Right kidney (tissue), 9 donors: ENCODE results near the gene TGFBR3.

Experiments
- DNase-seq: peaks from one replicate; pipeline ENCODE4 v3.0.0-alpha.2; 2016
- long read RNA-seq, 8 donors: transcript quantifications; one replicate each; lab custom pipeline, GENCODE V29; 2026

TGFBR3 gene
- long read RNA-seq, donor 1, full-length matches to known transcripts = 3 of 3 reads
- long read RNA-seq, donor 1, partial matches to known transcripts = 0 of 3 reads
- long read RNA-seq, donor 1, other reads (novel, unspliced or antisense) = 0 of 3 reads
- long read RNA-seq, donor 2, full-length matches to known transcripts = 3 of 9 reads
- long read RNA-seq, donor 2, partial matches to known transcripts = 6 of 9 reads
- long read RNA-seq, donor 2, other reads (novel, unspliced or antisense) = 0 of 9 reads
- long read RNA-seq, donor 3, full-length matches to known transcripts = 3 of 3 reads
- long read RNA-seq, donor 3, partial matches to known transcripts = 0 of 3 reads
- long read RNA-seq, donor 3, other reads (novel, unspliced or antisense) = 0 of 3 reads
- long read RNA-seq, donor 4, full-length matches to known transcripts = 6 of 6 reads
- long read RNA-seq, donor 4, partial matches to known transcripts = 0 of 6 reads
- long read RNA-seq, donor 4, other reads (novel, unspliced or antisense) = 0 of 6 reads
- long read RNA-seq, donor 5, full-length matches to known transcripts = 4 of 4 reads
- long read RNA-seq, donor 5, partial matches to known transcripts = 0 of 4 reads
- long read RNA-seq, donor 5, other reads (novel, unspliced or antisense) = 0 of 4 reads
- long read RNA-seq, donor 6, full-length matches to known transcripts = 9 of 20 reads
- long read RNA-seq, donor 6, partial matches to known transcripts = 11 of 20 reads
- long read RNA-seq, donor 6, other reads (novel, unspliced or antisense) = 0 of 20 reads
- long read RNA-seq, donor 7, full-length matches to known transcripts = 5 of 29 reads
- long read RNA-seq, donor 7, partial matches to known transcripts = 24 of 29 reads
- long read RNA-seq, donor 7, other reads (novel, unspliced or antisense) = 0 of 29 reads
- long read RNA-seq, donor 8, full-length matches to known transcripts = 3 of 9 reads
- long read RNA-seq, donor 8, partial matches to known transcripts = 6 of 9 reads
- long read RNA-seq, donor 8, other reads (novel, unspliced or antisense) = 0 of 9 reads

DNA sequence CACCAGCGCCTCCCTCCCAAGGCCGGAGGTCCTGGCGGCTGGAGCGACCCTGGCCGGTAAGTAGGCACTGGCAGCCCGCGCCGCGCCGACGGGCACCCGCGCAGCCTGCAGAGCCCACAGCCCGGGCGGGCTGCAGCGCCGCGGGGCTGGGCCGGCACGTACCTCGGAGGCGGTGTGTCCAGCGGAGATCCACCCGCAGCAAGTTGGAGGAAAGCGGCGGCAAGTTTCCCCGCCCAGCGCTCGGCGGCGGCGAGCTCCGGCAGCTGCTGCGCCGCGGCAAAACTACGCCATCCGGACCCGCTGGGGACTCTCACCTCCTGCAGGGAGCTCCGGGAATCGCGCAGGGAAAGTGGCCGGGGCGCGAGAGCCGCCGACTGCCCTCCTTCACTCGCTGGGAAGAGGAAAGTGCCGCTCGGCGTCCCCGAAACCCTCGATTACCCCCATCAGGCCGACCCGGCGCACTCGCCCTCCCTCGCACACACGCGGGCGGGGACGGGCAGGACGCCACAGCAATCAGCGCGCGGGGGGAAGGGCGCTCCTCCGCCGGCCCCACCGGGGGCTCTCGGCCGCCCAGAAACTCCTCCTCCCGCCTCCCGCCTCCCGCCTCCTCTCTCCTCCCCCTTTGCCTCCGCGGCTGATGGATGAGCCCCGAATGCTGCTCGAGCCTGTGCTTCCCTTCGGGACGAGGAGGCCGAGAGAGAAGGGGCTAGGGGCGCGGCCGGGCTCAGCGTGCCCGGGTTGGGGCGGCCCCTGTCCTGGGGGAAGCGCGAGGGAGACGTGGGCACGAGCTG, at the start of gene TGFBR3:
TGFBR3 (minus strand) TSS at position 436 of the 791 bp plus-strand sequence. CDS start 24,620 bp downstream, outside the sequence.
- peak; percentile 97 for DNase-seq

DNA sequence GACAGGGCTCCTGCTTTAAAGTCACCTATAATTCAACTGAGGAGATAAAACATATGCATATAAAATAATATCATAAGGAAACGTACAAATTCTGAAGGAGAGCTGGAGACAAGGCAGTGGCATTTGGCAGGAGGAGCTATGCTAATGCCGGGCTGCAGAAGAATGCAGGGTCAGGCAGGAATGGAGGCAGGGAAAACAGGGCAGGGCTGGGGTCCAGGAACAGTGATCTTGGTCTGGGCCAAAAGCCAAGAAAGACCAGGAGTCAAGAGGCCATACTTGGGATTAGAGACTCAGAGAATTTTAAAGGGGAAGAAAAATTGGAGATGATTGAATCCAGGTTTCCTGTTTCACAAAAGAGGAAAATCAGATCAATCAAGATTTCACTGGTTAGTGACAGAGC, 43.3 kb upstream of the TGFBR3 start:
- no peak for DNase-seq

DNA sequence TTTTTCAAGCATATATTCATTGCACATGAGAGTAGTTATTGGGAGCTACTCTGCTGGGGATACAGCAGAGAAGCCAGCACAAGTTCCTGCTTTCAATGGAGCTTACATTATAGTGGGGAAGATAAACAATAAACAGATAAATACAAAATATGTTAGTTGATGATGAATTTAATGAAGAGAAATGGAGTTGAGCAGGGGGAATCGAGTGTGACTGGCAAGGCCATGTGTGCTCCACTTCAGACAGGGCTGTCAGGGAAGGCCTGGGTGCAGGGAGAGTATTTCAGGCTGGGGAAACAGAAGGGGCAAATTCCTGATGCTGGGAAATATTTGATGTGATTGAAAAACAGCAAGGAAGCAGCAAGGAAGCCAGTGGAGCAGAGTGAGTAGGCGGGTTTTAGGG, 42.1 kb upstream of the TGFBR3 start:
- DNase-seq = no peak

DNA sequence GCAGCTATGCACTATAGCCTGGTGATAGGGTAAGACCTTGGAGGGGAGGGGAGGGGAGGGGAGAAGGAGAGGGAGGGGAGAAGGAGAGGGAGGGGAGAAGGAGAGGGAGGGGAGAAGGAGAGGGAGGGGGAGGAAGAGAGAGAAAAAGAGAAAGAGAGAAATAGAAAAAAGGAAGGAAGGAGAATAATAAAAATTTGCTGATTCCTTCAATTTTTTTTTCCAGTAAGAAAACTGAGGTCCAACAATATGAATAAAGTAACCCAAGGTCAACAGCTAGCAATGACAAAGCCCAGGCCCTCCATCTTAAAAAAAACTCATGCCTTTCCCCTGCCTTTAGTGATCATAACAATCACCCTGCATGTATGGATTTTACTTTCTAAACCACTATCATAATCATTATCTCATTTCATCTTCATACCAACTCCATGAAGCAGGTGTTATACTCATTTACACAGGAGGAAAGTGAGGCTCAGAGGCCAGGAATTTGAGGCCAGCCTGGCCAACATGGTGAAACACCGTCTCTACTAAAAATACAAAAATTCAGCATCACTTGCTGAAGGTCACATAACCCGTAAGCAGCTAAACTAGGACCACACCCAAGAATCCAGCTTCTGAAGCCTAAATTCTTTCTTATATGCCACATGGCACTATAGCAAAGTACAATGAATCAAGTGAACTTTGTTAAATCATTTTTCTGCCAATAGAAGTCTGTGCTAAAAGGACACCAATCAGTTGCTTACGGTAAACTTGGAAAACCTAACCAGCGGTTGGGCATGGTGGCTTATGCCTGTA, 39.9 kb upstream of the TGFBR3 start:
- no peak for DNase-seq

DNA sequence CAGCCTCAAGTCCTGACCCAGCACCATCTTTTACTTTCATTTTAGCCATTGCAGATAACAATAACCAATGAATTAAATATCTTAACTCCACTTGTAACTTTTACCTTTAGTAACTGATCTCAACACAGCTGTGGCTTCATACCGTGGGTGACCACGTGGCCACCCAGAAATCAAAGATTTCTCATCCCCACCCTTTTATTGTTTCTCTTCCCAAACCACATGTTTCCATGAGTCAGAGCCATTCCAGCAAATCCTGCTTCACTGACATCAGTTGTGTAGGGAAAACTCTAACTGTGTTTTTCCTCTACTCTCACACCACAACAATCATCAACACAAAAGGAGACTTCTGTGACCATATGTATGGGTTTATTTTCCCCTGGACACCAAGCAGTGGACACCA, 38.2 kb upstream of the TGFBR3 start:
- DNase-seq = no peak

DNA sequence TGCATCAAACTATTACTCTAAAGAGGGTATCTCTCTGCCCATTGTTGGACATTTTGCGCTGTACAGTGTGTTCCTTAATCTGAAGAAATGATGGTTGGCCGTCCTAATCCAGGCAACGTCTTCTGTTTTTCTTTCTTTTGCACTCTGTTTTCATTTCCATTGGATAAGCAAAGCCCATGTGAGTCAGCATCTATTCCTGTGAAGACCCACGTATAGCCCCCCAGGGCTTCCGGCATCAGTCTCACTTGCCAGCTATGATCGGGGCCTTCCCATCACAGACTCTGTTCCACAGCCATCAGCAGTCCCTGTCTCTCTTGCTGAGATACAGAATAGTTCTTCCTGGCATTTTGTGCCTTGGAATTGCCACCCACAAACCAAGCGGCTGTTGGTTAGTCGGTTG, 34.0 kb upstream of the TGFBR3 start:
- no peak for DNase-seq

DNA sequence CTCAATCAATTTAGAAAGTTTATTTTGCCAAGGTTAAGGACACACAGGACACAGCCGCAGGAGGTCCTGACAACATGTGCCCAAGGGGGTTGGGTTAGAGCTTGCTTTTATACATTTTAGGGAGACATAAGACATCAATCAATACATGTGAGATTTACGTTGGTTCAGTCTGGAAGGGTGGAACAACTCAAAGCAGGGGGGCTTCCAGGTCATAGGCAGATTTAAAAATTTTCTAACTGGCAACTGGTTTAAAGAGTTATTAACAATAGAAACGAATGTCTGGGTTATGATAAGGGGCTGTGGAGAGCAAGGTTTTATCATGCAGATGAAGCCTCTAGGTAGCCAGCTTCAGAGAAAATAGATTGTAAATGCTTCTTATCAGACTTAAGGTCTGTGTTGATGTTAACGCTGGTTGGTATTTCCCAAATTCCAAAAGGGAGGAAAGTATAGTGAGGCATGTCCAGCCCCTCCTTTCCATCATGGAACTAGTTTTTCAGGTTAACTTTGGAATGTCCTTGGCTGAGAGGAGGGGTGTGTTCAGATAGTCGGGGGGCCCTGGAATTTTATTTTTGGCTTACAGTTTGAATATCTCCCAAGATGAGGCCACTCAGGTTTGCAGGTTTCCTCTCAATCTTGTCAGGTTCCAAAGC, 31.0 kb upstream of the TGFBR3 start:
- DNase-seq = no peak

DNA sequence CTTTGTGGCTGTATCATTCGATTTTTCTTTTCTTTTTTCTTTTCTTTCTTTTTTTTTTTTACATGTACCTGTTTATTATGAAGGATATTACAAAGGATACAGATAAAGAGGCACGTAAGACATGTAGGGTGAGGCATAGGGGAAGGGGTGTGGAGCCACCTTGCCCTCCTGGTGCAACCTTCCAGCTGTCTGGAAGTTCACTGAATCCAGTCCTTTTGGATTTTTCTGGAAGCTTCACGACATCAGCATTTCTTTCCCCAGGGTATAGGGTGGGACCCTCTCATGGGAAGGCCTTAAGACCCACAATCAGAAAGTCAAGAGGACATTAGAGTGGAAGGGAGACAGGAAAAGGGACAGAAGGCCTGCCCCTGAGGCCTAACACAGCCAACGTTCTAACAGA, 30.1 kb upstream of the TGFBR3 start:
- DNase-seq = no peak

DNA sequence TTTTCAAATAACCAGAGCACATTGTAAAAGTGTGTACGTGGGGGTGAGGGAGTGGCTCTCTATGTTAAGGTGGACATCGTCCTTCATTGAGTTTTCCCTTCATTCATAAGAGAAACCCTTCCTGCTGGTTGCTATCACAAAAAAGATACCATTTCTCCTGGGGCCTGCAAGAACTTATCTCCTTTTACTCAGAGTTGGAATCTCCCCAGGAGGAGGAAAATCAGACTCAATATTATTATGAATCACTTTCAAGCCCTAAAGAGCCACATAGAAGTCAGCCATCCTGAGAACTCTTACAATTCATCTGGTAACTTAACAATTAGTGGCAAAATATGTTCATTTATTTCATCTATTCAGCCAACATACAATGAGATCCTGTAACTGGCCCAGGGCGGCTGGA, 27.1 kb upstream of the TGFBR3 start:
- no peak for DNase-seq

DNA sequence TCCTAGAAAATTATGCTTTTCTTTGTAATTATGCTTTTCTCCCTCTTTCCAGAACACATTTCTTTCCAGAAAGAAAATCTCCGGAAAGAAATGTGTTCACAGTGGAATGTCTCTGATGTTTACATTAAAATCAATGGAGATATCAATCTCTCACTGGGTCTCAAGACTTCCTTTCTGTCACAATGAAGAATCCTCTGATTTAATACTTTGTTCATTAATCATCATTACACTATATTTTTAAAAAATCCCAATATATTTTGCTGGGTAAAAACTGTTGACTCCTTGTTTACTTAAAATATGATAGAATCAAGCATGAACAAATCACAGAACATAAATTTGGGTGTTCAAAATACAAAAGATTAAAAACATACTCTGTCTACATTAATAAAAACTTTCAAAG, 26.3 kb upstream of the TGFBR3 start:
- no peak for DNase-seq

DNA sequence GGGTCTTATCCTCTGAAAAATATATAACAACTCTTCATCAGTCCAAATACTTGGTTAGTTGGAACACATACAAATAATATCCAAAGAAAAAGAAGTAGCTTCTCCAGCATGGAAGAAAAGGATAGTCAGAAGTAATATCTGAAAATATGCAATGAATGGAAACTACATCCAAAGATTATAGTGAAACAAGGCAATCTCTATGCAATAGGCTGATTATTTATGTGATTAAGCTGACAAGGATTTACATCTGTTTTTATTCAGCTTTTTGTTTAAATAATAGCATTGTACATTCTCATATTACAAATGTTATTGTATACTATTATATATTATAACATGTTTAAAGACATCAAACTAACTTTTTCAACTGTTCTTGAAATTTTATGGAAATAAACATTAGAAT, 15.3 kb upstream of the TGFBR3 start:
- DNase-seq = no peak

DNA sequence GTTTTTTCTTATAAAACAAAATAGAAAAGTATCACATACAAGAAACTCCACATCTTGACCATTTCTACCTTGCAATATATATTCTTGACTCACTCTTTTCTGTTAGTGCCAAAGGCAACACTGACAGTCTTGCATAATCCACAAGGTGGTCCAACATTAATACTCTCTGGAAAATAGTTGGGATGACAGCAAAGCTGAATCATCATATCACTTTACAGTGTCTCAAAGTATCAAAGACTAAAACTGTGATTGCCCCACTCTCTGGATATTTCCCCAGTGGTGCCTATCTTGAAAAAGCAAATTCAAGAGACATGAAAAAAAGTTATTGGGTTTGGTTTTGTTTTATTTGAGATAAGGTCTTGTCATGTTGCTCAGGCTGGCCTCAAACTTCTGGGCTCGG, 14.6 kb upstream of the TGFBR3 start:
- no peak for DNase-seq

DNA sequence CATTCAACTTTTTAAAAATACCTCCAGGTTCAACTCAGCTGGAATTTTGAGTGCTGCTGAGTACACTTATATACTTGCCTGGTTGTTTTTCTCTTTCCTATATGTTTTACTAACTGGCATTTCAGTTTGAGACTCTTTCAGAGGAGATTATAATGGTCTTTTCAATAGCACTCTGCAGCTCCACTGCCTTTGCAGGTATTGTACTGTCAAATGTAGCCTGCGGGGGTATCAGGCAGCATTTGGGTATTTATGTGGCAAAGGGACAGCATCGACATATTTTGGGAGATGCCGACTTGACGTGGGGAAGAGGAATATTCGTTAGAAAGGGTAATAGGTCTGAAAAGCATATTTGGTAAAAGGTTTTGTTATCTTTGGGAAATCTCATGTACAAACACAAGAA, 11.1 kb upstream of the TGFBR3 start:
- no peak for DNase-seq

DNA sequence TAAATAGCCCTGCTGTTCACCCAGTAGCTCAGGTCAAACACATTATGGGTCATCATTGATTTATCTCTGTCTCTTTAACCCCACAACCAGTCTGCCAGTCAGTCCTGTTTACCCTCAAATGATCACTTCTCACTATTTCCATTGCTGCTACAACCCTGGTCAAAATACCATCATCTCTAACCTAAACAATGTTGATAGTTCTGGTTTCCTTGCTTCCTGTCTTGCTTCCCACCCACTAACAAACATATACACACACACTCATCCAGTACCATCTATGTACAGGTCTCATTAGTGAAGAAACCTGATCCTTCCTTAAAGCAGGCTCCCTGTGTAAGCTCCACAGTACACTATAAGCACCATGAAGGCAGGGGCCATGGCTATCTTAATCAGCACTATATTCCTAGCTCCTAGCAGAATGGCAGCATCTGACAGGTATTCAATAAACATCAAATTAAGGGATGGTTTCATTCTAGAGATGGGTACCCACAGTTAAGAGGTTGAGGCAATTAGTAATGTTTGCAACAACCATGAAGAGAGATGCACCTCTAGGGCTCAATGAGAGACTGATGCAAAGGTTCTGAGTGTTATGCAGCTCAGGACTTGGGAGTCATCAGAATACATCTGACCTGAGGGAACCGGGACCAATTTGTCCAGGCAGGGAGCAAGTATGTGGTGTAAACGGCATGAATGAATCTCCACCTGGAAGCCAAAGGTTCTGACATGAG, 10.0 kb upstream of the TGFBR3 start:
- DNase-seq = no peak

DNA sequence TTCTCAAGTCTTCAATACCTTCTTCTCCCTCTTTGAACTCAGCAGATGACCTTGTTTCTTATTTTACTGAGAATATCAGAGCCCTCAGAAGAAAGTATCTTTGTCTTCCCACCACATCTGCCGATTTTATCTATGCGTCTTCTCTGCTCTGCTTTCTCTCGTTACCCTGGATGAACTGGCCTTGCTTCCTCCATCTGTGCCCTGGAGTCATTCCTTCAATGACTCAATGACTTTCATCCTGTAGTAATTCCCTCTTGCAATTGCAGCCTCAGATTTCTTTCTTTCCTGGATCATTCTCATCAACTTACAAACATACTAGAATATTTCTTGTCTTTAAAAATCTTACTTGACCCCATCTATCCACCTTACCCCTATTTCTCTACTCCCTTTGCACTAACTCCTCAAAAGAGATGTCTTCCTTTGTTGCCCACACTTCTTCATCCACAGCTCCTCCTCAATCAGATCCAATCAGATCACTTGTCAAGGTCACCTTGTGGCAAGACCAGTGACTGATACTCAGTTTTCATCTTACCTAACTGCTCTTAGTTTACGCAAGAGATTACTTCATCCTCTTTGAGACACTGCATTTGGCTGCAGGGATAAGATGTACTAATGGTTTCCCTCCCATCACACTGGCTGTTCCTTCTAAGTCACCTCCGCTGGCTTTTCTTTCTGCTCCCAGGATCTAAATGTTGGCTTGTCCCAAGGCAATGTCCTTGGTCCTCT, 8.2 kb upstream of the TGFBR3 start:
- DNase-seq = no peak

DNA sequence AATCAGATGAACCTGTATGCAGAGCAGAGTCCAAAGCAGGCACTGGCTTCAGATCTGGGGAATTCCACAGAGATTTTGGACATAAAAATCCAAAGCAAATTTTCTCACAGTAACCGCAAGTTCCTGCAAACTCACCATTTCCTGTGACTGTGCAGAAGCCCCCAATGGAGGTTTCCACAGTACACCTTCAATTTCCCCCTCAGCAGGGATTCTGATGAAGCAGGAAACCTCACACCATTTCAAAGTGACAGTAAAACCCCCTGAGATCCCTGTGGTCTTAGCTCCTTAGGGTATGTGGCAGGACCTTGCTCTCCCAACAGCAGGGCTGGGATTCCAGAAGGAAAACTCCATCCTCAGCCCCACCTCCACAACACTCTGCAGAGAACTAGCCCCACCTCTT, 6.0 kb upstream of the TGFBR3 start:
- DNase-seq = no peak

DNA sequence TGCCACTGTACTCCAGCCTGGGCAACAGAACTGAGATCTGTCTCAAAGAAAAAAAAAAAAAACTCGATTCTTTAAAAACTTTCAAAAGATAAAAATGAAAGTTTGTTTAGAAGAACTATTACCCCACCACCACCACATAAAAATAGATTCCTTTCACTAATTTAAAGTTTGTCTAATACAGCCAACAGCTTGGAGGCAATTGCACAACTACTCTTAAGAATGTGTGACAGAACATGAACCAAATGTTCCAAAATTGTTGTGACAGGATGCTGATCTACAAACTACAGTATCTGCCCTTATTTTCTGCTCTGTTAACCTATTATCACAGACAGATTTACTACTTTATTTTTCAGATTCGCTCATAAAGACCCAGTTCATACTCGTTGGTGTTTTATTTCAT, 5.5 kb upstream of the TGFBR3 start:
- no peak for DNase-seq

DNA sequence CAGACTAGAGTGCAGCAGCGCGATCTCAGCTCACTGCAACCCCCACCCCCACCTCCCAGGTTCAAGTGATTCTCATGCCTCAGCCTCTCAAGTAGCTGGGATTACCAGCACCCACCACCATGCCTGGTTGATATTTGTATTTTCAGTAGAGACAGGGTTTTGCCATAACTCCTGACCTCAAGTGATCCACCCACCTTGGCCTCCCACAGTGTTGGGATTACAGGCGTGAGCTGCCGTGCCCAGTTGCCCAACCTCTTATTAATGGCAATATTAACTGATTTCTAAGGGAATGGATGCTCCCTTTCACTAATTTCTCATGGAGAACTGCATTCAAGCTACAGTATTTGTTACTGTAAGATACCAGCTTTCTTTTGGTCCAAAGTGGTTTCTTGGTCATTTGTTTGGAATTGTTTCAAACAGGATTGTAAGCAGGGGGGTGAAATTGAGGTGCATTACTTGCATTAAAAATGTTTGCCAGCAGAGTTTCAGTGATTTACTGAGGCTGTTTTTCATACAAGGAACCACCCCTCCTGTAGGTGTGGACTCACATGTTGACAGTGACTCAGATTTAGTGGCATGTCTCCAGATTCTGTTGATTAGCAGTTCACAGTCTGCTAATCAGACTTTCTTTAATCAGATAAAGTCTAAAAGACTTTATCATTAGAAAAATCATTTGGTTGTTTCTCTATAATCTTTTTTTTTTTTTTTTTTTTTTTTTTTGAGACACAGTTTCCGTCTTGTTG, 3.9 kb upstream of the TGFBR3 start:
- no peak for DNase-seq

DNA sequence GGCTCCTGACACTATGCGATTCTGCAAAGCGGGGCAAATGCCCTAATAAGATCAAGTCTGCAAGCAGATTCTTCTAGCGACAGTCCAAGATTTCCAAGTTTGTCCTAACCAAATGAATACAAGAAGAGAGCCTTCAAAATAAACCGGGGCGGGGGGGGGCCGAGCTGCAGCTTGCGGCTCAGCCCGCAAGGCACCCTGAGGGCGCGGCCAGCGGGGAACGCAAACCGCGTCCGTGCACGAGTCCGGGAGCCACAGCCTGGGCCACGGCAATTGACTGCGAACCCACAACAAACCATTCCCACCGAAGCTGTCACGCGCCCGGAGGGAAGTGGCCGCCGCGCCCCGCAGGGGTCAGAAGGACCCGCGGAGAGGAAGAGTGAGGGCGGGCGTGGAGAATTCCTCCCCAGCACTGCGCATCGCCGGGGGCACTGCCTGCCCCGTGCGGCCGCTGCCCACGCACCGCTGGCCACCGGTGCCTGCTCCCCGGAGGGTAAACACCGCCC, 687 bp downstream of the TGFBR3 start:
- no peak for DNase-seq
